Left forelimb (tissue), 1 donor: ENCODE measurements around the gene STAG1.
"Not testable (repeated sequence)": the region's sequence is repeated elsewhere in the genome, so short reads cannot be mapped to it uniquely, and the experiment has no call there.

ENCODE experiments used
- DNase-seq: peaks from one replicate; pipeline ENCODE4 v3.0.0-alpha.2; 2018; ENCODE audit warnings: low spot score

Gene STAG1

GRCh38 chr3:136745916-136746315 lies 6.3 kb downstream of the STAG1 start:
- no peak for DNase-seq

- no peak for DNase-seq
These were observed 11.1 kb downstream of the STAG1 start for GRCh38 chr3:136741063-136741462.

DNA sequence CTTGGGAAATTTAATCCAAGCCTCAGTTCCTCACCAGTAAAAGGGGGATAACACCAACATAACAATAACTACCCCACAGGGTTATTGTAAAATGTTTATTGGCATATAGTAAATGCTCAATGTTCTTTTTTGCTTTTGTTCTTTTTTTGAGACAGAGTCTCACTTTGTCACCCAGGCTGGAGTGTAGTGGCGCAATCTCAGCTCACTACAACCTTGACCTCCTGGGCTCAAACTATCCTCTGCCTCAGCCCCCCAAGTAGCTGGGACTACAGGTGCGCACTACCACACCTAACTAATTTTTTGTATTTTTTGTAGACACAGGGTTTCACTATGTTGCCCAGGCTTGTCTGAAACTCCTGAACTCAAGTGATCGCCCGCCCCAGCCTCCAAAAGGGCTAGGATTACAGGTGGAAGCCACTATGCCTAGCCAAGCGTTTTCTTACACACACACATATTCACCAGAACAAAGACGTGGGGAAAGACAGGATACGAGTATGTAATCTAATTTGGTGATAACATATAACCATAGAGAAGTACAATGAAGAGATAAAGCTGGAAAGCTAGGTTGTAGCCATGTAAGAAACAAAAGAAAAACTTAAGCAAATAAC lies 11.7 kb downstream of the STAG1 start:
- DNase-seq: no peak

- DNase-seq: not testable (repeated sequence)
These were observed 15.2 kb downstream of the STAG1 start for GRCh38 chr3:136736950-136737349.

GRCh38 chr3:136735103-136735502 lies 17.1 kb downstream of the STAG1 start:
- no peak for DNase-seq

- no peak for DNase-seq
These were observed 17.7 kb downstream of the STAG1 start for GRCh38 chr3:136734382-136735070.

- DNase-seq: no peak
These were observed 18.8 kb downstream of the STAG1 start for GRCh38 chr3:136733317-136733833.

- DNase-seq: no peak
These were observed 20.8 kb downstream of the STAG1 start for GRCh38 chr3:136731274-136731884.

DNA sequence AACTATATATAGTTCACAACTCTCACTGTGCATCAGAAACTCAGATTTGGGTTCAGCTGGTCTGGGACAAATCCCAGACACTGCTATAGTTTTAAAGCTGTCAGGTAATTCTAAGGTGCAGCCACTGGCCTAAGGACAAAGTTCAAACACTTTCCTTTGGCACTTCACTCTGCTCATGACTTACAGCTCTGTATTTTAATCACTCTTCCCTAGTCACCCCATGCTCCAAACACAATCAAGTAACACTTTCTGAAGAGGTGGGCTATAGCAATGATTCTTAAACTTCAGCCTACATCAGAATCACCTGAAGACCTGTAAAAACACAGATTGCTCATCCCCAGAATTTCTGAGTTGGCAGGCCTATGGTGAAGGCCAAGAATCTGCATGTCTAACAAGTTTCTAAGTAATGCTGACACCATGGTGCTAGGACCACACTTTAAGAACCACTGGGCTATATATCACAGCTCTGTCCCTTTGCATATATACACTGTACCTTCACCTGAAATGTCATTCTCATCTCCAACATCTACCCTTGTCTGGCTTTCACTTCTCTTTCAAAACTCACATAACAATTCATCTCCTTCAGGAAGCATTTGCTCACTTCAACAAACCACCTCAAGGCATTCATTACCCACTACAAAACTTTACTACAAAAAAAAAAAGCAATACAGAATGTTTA lies 21.4 kb downstream of the STAG1 start:
- no peak for DNase-seq

- DNase-seq: no peak
These were observed 23.3 kb downstream of the STAG1 start for GRCh38 chr3:136728918-136729317.

- DNase-seq: no peak
These were observed 23.7 kb downstream of the STAG1 start for GRCh38 chr3:136728473-136728872.

GRCh38 chr3:136725468-136725867 lies 26.7 kb downstream of the STAG1 start:
- no peak for DNase-seq

- DNase-seq: not testable (repeated sequence)
These were observed 29.3 kb downstream of the STAG1 start for GRCh38 chr3:136722916-136723315.

GRCh38 chr3:136722399-136722798 lies 29.8 kb downstream of the STAG1 start:
- not testable (repeated sequence) for DNase-seq

- DNase-seq: no peak
These were observed 32.1 kb downstream of the STAG1 start for GRCh38 chr3:136720091-136720490.

DNA sequence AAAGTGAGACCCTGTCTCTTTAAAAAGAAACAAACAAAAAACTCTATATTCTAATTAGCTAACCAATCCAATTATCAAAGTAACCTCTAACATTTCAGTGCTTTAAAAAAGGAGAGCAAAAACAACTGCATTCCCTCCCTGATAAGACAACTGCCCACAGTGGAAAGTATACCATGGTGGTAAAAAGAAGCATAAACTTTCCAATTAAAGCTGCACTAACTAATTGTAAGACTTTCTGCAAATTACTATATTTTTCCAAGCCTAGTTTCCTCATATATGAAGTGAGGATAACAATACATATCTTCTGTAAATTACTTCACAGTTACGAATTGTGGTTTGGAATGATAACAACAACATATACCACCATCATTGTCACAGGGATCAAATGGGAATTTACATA lies 35.5 kb downstream of the STAG1 start:
- no peak for DNase-seq

GRCh38 chr3:136714020-136714419 lies 38.2 kb downstream of the STAG1 start:
- DNase-seq: no peak

DNA sequence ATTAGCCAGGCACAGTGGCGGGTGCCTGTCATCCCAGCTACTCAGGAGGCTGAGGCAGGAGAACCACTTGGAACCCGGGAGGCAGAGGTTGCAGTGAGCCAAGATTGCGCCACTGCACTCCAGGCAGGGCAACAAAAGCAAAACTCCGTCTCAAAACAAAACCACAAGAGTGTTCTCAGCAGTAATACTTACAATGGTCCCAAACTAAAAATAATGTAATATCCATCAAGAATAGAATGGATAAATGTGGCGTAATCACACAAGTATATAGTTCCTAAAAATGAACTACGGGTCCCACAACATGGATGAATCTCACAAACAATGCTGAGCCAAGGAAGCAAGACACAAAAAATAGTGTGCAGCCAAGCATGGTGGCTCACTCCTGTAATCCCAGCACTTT lies 39.2 kb downstream of the STAG1 start:
- DNase-seq: no peak

DNA sequence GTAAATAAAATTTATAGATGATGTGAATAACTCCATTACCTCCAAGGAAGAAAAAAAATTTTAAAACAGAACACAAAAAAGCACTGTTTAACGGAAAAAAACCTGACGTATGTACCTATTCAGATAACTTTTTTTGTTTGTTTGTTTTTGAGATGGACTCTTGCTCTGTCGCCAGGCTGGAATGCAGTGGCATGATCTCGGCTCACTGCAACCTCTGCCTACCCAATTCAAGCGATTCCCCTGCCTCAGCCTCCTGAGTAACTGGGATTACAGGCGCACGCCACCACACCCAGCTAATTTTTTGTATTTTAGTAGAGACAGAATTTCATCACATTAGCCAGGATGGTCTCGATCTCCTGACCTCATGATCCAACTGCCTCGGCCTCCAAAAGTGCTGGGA lies 40.3 kb downstream of the STAG1 start:
- not testable (repeated sequence) for DNase-seq

GRCh38 chr3:136711277-136711676 lies 40.9 kb downstream of the STAG1 start:
- DNase-seq: no peak

DNA sequence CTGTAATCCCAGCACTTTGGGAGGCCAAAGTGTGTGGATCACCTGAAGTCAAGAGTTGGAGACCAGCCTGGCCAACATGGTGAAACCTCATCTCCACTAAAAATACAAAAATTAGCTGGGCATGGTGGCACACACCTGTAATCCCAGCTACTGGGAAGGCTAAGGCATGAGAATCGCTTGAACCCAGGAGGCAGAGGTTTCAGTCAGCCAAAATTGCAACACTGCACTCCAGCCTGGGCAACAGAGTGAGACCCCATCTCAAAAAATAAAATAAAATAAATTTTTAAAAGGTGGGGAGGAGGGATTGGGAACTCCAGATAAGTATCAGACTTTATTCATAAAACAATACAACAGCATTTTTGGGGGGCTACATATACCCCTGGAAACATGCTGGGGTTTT lies 42.4 kb downstream of the STAG1 start:
- DNase-seq: not testable (repeated sequence)

- DNase-seq: no peak
These were observed 43.7 kb downstream of the STAG1 start for GRCh38 chr3:136708333-136708985.
